ENCODE measurements around the gene ZNF668. TPM values are rescaled to one million over a fixed set of nuclear protein-coding genes. Genes with fewer than 3 reads are reported as not detected.

Gene ZNF668
- total and polyA plus RNA-seq, 2 of the 8 experiments (the other 6 are each of a cell fraction or from before 2014, with no cell fraction given) = 14.0 to 14.3 TPM

DNA sequence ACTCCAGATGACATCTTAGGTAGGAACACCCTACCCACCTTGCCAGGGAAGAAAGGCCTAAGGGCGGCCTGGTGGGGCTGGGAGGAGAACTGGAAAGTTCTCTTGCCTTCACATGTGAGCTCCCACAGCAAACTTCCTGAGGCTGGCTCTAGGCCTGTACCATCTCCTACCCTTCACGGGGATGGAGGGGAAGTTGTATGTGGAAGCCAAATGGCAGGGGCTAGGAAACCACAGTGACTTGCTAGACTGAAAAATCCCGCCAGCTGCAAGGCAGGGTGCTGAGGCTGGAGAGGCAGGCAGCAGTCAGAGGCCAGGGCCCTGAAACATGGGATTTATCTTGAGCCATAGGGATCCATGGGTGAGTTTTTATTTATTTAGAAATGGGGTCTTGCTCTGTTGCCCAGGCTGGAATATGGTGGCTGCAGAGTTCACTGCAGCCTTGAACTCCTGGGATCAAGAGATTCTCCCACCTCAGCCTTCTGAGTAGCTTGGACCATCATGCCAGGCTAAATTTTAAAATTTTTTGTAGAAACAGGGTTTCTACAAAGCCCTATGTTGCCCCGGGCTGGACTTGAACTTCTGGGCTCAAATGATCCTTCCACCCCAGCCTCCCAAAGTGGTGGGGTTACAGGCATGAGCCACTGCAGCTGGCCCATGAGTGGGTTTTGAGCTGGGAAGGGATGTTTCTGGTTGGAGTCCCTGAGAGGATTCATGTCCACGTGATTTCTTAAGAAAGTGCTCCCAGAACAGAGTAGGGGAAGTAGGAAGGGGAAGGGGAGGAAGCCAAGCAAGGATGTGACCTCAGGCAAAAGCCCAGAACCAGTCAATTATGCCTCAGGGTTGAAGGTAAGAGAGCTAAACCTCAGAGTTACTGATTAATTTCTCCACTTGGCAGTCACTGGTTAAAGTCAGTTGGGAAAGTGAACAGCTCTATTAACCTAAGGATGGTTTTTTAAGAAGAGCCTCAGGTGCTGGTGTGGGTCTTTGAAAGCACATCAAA lies 39.4 kb upstream of the ZNF668 start (continued):
- TF ChIP-seq, protein P1, sequence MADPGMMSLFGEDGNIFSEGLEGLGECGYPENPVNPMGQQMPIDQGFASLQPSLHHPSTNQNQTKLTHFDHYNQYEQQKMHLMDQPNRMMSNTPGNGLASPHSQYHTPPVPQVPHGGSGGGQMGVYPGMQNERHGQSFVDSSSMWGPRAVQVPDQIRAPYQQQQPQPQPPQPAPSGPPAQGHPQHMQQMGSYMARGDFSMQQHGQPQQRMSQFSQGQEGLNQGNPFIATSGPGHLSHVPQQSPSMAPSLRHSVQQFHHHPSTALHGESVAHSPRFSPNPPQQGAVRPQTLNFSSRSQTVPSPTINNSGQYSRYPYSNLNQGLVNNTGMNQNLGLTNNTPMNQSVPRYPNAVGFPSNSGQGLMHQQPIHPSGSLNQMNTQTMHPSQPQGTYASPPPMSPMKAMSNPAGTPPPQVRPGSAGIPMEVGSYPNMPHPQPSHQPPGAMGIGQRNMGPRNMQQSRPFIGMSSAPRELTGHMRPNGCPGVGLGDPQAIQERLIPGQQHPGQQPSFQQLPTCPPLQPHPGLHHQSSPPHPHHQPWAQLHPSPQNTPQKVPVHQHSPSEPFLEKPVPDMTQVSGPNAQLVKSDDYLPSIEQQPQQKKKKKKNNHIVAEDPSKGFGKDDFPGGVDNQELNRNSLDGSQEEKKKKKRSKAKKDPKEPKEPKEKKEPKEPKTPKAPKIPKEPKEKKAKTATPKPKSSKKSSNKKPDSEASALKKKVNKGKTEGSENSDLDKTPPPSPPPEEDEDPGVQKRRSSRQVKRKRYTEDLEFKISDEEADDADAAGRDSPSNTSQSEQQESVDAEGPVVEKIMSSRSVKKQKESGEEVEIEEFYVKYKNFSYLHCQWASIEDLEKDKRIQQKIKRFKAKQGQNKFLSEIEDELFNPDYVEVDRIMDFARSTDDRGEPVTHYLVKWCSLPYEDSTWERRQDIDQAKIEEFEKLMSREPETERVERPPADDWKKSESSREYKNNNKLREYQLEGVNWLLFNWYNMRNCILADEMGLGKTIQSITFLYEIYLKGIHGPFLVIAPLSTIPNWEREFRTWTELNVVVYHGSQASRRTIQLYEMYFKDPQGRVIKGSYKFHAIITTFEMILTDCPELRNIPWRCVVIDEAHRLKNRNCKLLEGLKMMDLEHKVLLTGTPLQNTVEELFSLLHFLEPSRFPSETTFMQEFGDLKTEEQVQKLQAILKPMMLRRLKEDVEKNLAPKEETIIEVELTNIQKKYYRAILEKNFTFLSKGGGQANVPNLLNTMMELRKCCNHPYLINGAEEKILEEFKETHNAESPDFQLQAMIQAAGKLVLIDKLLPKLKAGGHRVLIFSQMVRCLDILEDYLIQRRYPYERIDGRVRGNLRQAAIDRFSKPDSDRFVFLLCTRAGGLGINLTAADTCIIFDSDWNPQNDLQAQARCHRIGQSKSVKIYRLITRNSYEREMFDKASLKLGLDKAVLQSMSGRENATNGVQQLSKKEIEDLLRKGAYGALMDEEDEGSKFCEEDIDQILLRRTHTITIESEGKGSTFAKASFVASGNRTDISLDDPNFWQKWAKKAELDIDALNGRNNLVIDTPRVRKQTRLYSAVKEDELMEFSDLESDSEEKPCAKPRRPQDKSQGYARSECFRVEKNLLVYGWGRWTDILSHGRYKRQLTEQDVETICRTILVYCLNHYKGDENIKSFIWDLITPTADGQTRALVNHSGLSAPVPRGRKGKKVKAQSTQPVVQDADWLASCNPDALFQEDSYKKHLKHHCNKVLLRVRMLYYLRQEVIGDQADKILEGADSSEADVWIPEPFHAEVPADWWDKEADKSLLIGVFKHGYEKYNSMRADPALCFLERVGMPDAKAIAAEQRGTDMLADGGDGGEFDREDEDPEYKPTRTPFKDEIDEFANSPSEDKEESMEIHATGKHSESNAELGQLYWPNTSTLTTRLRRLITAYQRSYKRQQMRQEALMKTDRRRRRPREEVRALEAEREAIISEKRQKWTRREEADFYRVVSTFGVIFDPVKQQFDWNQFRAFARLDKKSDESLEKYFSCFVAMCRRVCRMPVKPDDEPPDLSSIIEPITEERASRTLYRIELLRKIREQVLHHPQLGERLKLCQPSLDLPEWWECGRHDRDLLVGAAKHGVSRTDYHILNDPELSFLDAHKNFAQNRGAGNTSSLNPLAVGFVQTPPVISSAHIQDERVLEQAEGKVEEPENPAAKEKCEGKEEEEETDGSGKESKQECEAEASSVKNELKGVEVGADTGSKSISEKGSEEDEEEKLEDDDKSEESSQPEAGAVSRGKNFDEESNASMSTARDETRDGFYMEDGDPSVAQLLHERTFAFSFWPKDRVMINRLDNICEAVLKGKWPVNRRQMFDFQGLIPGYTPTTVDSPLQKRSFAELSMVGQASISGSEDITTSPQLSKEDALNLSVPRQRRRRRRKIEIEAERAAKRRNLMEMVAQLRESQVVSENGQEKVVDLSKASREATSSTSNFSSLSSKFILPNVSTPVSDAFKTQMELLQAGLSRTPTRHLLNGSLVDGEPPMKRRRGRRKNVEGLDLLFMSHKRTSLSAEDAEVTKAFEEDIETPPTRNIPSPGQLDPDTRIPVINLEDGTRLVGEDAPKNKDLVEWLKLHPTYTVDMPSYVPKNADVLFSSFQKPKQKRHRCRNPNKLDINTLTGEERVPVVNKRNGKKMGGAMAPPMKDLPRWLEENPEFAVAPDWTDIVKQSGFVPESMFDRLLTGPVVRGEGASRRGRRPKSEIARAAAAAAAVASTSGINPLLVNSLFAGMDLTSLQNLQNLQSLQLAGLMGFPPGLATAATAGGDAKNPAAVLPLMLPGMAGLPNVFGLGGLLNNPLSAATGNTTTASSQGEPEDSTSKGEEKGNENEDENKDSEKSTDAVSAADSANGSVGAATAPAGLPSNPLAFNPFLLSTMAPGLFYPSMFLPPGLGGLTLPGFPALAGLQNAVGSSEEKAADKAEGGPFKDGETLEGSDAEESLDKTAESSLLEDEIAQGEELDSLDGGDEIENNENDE (IDR thresholded peaks at IDR 0.05; ENCODE audit: insufficient replicate concordance, low read length) = no peak
- TF ChIP-seq, protein P2, sequence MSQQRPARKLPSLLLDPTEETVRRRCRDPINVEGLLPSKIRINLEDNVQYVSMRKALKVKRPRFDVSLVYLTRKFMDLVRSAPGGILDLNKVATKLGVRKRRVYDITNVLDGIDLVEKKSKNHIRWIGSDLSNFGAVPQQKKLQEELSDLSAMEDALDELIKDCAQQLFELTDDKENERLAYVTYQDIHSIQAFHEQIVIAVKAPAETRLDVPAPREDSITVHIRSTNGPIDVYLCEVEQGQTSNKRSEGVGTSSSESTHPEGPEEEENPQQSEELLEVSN (IDR thresholded peaks at IDR 0.05) = no peak
- TF ChIP-seq SP2 (IDR thresholded peaks at IDR 0.05; ENCODE audit: low read length) = no peak
- TF ChIP-seq, protein P3, sequence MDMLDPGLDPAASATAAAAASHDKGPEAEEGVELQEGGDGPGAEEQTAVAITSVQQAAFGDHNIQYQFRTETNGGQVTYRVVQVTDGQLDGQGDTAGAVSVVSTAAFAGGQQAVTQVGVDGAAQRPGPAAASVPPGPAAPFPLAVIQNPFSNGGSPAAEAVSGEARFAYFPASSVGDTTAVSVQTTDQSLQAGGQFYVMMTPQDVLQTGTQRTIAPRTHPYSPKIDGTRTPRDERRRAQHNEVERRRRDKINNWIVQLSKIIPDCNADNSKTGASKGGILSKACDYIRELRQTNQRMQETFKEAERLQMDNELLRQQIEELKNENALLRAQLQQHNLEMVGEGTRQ (IDR thresholded peaks at IDR 0.05; ENCODE audit: low read length) = no peak
- no peak for TF ChIP-seq GTF2F1 (IDR thresholded peaks at IDR 0.05; ENCODE audit: borderline replicate concordance, low read depth, low read length)
- no peak for TF ChIP-seq SIX5 (IDR thresholded peaks at IDR 0.05; ENCODE audit: low read depth, low read length)
- no peak for TF ChIP-seq BRCA1 (IDR thresholded peaks at IDR 0.05; ENCODE audit: low read depth, low read length)
- no peak for TF ChIP-seq TAF1 (IDR thresholded peaks at IDR 0.05; ENCODE audit: low read depth, low read length)
